Type B pancreatic cell (in vitro differentiated cells): ENCODE results near the gene PSG1. TPM values are rescaled to one million over a fixed set of nuclear protein-coding genes. Genes with fewer than 3 reads are reported as not detected.
"Not testable (repeated sequence)": the region's sequence is repeated elsewhere in the genome, so short reads cannot be mapped to it uniquely, and the experiment has no call there.

Source experiments
- DNase-seq: peaks from one replicate; pipeline ENCODE4 v3.0.0; 2021; ENCODE audit warnings: mixed read lengths; ENCODE audit not compliant: unreplicated experiment; ENCODE audit errors: extremely low spot score
- H3K27ac Mint-ChIP-seq: 2 replicates; pipeline ENCODE4 v1.8.0; 2021; ENCODE audit warnings: mild to moderate bottlenecking, mixed read lengths
- H3K27me3 Mint-ChIP-seq: 2 replicates; pipeline ENCODE4 v1.8.0; 2021; ENCODE audit warnings: mixed read lengths
- H3K36me3 Mint-ChIP-seq: 2 replicates; pipeline ENCODE4 v1.8.0; 2021; ENCODE audit warnings: mixed read lengths
- H3K4me1 Mint-ChIP-seq: one replicate; pipeline ENCODE4 v1.8.0; 2021; ENCODE audit warnings: mixed read lengths; ENCODE audit not compliant: unreplicated experiment
- H3K4me3 Mint-ChIP-seq: 2 replicates; pipeline ENCODE4 v1.8.0; 2021; ENCODE audit warnings: mild to moderate bottlenecking, mixed read lengths
- H3K9me3 Mint-ChIP-seq: 2 replicates; pipeline ENCODE4 v1.8.0; 2021; ENCODE audit warnings: mixed read lengths
- CTCF ChIP-seq: fragments of 200-600 bp; sonication (generic); conservative IDR thresholded peaks from 2 replicates; pipeline ENCODE4 v1.5.0; 2021; ENCODE audit warnings: antibody characterized with exemption, mild to moderate bottlenecking
- total RNA-seq: library from RNA; stranded (reverse); gene quantifications from 2 replicates; pipeline ENCODE4 v1.2.1, GENCODE V29; 2021; ENCODE audit warnings: low replicate concordance

The PSG1 gene
- total RNA-seq, 1 donor from 2014 or later = not detected

DNA sequence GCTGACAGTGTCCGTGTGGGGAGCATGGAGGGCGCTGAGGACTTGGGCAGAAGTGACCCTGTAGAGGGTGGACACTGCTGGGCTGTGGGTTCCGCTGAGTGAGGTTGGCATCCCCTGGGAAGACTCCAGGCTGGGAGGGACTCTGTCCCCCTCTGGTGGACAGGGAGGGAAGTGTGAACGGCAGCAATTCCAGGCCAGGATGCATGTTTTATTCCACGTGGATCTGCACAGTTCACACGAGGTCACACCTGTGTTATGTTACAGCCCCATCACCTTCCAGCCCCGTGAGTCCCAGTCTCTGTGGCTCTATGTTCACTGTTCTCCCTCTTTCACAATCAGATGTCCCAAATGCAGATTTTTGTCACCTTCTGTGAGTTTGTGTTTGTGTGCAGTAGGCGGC, 1.8 kb upstream of the PSG1 start:
- not testable (repeated sequence) for H3K36me3 Mint-ChIP-seq, H3K4me3 Mint-ChIP-seq, DNase-seq, H3K27ac Mint-ChIP-seq, H3K4me1 Mint-ChIP-seq, H3K9me3 Mint-ChIP-seq, H3K27me3 Mint-ChIP-seq
- peak; percentile 26 for TF ChIP-seq CTCF

GRCh38 chr19:42880621-42881020, 1.1 kb upstream of the PSG1 start:
- H3K27ac Mint-ChIP-seq, H3K9me3 Mint-ChIP-seq, H3K4me3 Mint-ChIP-seq, H3K36me3 Mint-ChIP-seq, H3K4me1 Mint-ChIP-seq, H3K27me3 Mint-ChIP-seq, DNase-seq: not testable (repeated sequence)

DNA sequence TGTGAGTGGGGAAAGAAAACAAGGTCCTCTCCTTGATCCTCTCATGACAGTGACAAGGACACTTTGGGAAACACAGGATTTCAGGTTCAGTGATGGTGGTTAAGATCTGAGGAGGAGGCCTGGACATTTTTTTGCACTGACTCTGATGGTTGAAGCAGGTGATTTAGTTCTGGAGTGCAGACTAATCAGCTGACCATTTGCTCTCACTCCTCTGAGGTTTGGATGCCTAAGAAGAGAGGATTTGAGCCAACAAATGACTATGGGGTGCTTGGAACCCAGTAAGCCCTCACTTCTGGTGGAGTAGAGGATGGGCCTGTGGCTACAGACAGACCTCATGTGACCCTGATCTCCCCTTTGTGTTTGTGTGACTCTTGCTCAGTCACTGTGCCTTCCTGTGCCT, 2.9 kb downstream of the PSG1 start:
- not testable (repeated sequence) for DNase-seq, H3K27me3 Mint-ChIP-seq, H3K4me3 Mint-ChIP-seq, H3K27ac Mint-ChIP-seq, H3K36me3 Mint-ChIP-seq, H3K4me1 Mint-ChIP-seq, H3K9me3 Mint-ChIP-seq

- not testable (repeated sequence) for H3K4me3 Mint-ChIP-seq, H3K4me1 Mint-ChIP-seq, H3K9me3 Mint-ChIP-seq, H3K27me3 Mint-ChIP-seq, H3K27ac Mint-ChIP-seq, DNase-seq, H3K36me3 Mint-ChIP-seq
Measured at GRCh38 chr19:42875881-42876280, 3.6 kb downstream of the PSG1 start.

DNA sequence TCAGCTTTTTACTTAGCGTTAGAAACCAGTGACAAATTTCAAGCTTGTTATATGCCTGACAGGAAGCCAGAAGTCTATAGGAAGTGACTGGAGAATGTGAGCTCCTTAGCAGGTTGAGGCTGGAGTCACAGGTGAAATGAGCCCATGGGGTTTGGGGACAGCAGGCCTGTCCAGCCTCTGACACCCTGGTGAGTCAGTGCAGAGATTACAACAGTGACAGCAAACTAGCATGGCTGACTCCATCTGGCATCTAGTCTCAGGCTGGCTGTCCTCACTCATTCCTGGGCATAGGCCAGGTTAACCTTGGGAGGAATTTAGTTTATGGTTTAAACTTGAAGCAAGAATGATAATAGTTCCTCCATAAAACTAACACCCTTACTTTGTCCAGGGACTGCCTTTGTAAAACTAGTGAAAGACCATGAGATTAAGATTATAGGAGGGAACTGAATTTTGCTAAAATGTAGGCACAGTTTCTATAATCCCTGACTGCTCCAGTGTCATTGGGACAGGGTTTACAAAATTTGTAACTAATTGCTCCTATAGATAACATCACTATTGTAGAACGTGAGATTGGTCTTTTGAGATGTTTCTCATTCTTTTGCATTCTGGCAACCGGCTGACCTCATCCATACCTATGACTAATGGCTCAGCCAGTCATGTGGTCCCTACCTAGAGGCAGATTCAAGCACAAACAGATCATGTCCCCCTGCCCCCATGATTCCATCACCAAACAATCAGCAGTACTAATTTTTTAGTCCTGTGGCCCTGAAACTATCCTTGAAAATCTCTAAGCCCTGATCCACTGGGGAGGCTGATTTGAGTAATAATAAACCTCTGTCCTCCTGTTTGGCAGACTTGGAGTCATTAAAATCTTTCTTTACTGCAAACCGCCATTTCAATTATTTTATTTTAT, 4.4 kb downstream of the PSG1 start:
- H3K36me3 Mint-ChIP-seq, H3K4me1 Mint-ChIP-seq, DNase-seq, H3K27ac Mint-ChIP-seq, H3K4me3 Mint-ChIP-seq, H3K27me3 Mint-ChIP-seq, H3K9me3 Mint-ChIP-seq: not testable (repeated sequence)

GRCh38 chr19:42874136-42874535, 5.4 kb downstream of the PSG1 start:
- not testable (repeated sequence) for H3K27me3 Mint-ChIP-seq, H3K36me3 Mint-ChIP-seq, H3K27ac Mint-ChIP-seq, H3K9me3 Mint-ChIP-seq, DNase-seq, H3K4me3 Mint-ChIP-seq, H3K4me1 Mint-ChIP-seq

GRCh38 chr19:42872608-42873007, 6.9 kb downstream of the PSG1 start:
- Mint-ChIP-seq H3K9me3 (peaks cover 3% of the 10 kb centered on the region), H3K27ac (no peak overlapping the region), H3K4me1 (no peaks in the 10 kb centered on the region), H3K4me3 (no peak overlapping the region), H3K27me3 (no peaks in the 10 kb centered on the region), H3K36me3 (no peaks in the 10 kb centered on the region)
- no peak for TF ChIP-seq CTCF
- no peak for DNase-seq

DNA sequence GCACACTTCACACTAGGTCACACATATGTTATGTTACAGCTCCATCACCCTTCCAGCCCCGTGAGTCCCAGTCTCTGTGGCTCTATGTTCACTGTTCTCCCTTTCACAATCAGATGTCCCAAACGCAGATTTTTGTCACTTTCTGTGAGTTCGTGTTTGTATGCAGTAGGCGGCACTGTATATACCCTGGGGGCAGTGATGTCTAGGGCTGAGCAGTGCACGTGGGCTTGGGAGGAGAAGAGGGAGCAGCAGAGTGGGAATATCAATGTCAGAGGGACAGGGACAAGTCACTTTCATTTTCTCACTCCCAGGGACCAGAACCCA, 22.0 kb downstream of the PSG1 start:
- Mint-ChIP-seq H3K9me3 (no peaks in the 10 kb centered on the region), H3K27ac (no peak overlapping the region), H3K27me3 (no peaks in the 10 kb centered on the region), H3K36me3 (no peaks in the 10 kb centered on the region), H3K4me1 (no peaks in the 10 kb centered on the region), H3K4me3 (no peak overlapping the region)
- no peak for TF ChIP-seq CTCF
- DNase-seq = no peak
